Measurements from ENCODE around the gene VAMP5. TPM values are rescaled to one million over a fixed set of nuclear protein-coding genes. Genes with fewer than 3 reads are reported as not detected.

VAMP5 gene
- total RNA-seq, 1 donor from 2014 or later, result 4.2 TPM

DNA sequence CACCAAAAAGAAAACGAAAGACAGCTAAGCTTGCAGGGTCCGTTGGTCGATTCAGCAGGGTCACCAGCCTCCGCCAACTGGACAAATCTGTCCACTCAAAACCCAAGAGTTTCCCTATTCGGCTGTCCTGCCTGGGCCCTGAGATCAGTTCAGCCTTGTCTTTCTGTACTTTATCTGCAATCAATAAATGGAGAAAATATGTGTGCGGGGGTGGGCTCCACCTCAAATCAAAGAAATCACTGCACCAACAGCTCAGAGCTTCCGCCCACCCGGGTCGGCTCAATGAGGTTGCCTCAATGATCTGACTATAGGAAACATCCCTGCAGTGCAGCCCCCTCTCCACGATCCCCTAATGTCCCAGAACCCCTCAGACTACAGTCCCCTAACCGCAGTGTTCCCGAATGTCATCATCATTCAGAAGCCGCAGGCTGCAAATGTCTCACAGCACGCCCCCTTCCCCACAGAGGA is 23.4 kb upstream of the VAMP5 start:
- peak overlapping the region; percentile 97 for H3K27ac Mint-ChIP-seq
- H3K9me3 Mint-ChIP-seq (ENCODE audit: low read depth), result no peaks in the 10 kb centered on the region
- peaks cover 8% of the 10 kb centered on the region for H3K36me3 Mint-ChIP-seq (ENCODE audit: insufficient read depth)
- peaks cover 21% of the 10 kb centered on the region for H3K4me1 Mint-ChIP-seq (ENCODE audit: low read depth)
- no peaks in the 10 kb centered on the region for H3K27me3 Mint-ChIP-seq
- no peak for DNase-seq (ENCODE audit: low spot score, unreplicated experiment)
- H3K4me3 Mint-ChIP-seq (ENCODE audit: low read depth), result peak overlapping the region; percentile 93
- no peak for TF ChIP-seq CTCF (IDR thresholded peaks at IDR 0.05; ENCODE audit: unreplicated experiment)

GRCh38 chr2:85561280-85562212 is 22.7 kb upstream of the VAMP5 start, which contains the start of gene GGCX:
Gene GGCX (minus strand): TSS chr2:85561493. CDS start chr2:85561428, 65 bp downstream.
- H3K4me1 Mint-ChIP-seq (ENCODE audit: low read depth), result peaks cover 21% of the 10 kb centered on the region
- H3K36me3 Mint-ChIP-seq (ENCODE audit: insufficient read depth), result peaks cover 6% of the 10 kb centered on the region
- H3K9me3 Mint-ChIP-seq (ENCODE audit: low read depth), result no peaks in the 10 kb centered on the region
- peak; percentile 95 for DNase-seq (ENCODE audit: low spot score, unreplicated experiment)
- no peaks in the 10 kb centered on the region for H3K27me3 Mint-ChIP-seq
- H3K27ac Mint-ChIP-seq, result peak within 1 kb of the TSS; percentile 99
- H3K4me3 Mint-ChIP-seq (ENCODE audit: low read depth), result peak within 1 kb of the TSS; percentile 93
- TF ChIP-seq CTCF (IDR thresholded peaks at IDR 0.05; ENCODE audit: unreplicated experiment), result no peak

DNA sequence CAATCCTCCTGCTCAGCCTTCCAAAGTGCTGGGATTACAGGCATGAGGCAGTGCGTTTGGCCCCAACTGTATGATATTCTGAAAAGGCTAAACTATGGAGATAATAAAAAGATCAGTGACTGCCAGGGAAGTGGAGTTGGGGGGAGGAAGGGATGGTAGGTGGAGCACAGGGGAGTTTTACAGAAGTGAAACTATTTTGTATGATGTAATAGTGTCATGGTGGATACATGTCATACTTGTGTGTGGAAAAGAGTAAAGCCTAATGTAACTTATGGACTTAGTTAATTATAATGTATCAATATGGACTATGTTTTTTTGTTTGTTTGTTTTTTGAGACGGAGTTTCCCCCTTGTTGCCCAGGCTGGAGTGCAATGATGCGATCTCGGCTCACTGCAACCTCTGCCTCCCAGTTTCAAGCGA is 20.1 kb upstream of the VAMP5 start:
- no peak for TF ChIP-seq CTCF (IDR thresholded peaks at IDR 0.05; ENCODE audit: unreplicated experiment)
- H3K27me3 Mint-ChIP-seq, result no peaks in the 10 kb centered on the region
- H3K4me1 Mint-ChIP-seq (ENCODE audit: low read depth), result peaks cover 14% of the 10 kb centered on the region
- H3K4me3 Mint-ChIP-seq (ENCODE audit: low read depth), result no peak overlapping the region
- H3K36me3 Mint-ChIP-seq (ENCODE audit: insufficient read depth), result no peaks in the 10 kb centered on the region
- H3K27ac Mint-ChIP-seq, result no peak overlapping the region
- no peaks in the 10 kb centered on the region for H3K9me3 Mint-ChIP-seq (ENCODE audit: low read depth)
- no peak for DNase-seq (ENCODE audit: low spot score, unreplicated experiment)

- peaks cover 13% of the 10 kb centered on the region for H3K27me3 Mint-ChIP-seq
- H3K27ac Mint-ChIP-seq, result no peak overlapping the region
Observed at GRCh38 chr2:85566265-85566664, 18.0 kb upstream of the VAMP5 start.

More at GRCh38 chr2:85566265-85566664, 18.0 kb upstream of the VAMP5 start:
- no peak for DNase-seq (ENCODE audit: low spot score, unreplicated experiment)
- no peaks in the 10 kb centered on the region for H3K9me3 Mint-ChIP-seq (ENCODE audit: low read depth)
- no peaks in the 10 kb centered on the region for H3K36me3 Mint-ChIP-seq (ENCODE audit: insufficient read depth)
- no peak overlapping the region for H3K4me3 Mint-ChIP-seq (ENCODE audit: low read depth)
- no peaks in the 10 kb centered on the region for H3K4me1 Mint-ChIP-seq (ENCODE audit: low read depth)
- TF ChIP-seq CTCF (IDR thresholded peaks at IDR 0.05; ENCODE audit: unreplicated experiment), result no peak

All from progenitor cell of endocrine pancreas (in vitro differentiated cells).